HUES64 (cell line): ENCODE data around the gene NXN.
"Not testable (repeated sequence)": the region's sequence is repeated elsewhere in the genome, so short reads cannot be mapped to it uniquely, and the experiment has no call there.

Experiments used
- H3K27ac ChIP-seq: 2 replicates; pipeline ENCODE4 v1.7.0; 2013; ENCODE audit warnings: low read depth, low read length, inconsistent platforms
- H3K27me3 ChIP-seq: 2 replicates; pipeline ENCODE4 v1.6.1; 2013; ENCODE audit warnings: mild to moderate bottlenecking, low read length; ENCODE audit not compliant: insufficient read depth
- H3K36me3 ChIP-seq: 2 replicates; pipeline ENCODE4 v1.6.1; 2013; ENCODE audit warnings: mild to moderate bottlenecking, low read length; ENCODE audit not compliant: insufficient read depth
- H3K4me1 ChIP-seq: 2 replicates; pipeline ENCODE4 v1.6.1; 2013; ENCODE audit warnings: mild to moderate bottlenecking, low read length, moderate library complexity; ENCODE audit not compliant: insufficient read depth
- H3K4me3 ChIP-seq: 2 replicates; pipeline ENCODE4 v1.5.1; 2013; ENCODE audit warnings: mild to moderate bottlenecking, low read length, moderate library complexity
- H3K9ac ChIP-seq: 2 replicates; pipeline ENCODE4 v1.6.1; 2013; ENCODE audit warnings: mild to moderate bottlenecking, low read depth, low read length
- H3K9me3 ChIP-seq: 2 replicates; pipeline ENCODE4 v1.6.1; 2013; ENCODE audit warnings: low read depth, low read length; ENCODE audit not compliant: insufficient read depth
- WGBS: fragments of 150-250, 120-280 bp; methylation state at CpG from one replicate; pipeline ENCODE4 v1.1.7; 2013; ENCODE audit warnings: missing lambda C conversion rate; 5-methylcytosine and 5-hydroxymethylcytosine counted together

NXN gene

DNA sequence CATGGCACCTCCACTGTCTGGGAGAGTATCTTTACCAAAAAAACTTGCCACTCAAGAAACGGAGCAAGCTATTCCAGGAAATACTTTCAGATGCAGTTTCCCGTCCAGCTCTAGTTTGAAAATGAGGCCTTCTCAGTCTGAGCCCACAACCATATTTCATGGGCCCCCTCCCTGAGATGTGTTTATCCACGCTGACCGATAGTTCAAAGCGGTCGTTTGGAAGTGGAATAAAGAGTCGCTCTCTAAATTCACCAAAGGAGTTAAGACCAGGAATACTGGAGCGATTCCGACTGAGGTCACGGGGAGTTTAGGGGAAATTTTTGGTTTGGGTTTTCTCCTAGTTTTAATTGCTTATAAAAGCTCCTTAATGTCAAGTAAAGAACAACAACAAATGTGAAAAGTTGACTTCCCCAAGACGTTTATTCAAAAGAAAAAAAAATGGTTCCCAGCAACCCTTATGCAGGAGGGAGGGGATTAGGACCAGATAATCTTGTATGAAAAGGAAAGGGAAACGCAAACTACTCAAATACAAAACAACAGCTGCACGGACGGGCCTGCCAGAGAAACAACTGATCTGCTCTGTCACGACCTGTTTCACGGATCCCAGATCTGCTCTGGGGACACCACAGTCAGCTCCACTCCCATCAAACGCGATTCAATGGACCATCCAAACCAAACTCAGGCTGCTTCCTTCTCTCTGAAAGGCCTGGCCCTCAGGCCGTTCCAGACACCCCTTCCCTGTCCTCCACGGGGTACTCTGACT lies 120.3 kb downstream of the NXN start:
- H3K9ac ChIP-seq: no peak overlapping the region
- H3K27ac ChIP-seq: 0 out of 2 replicates have a peak overlapping the region, but pooled peaks have one; percentile 1
- no peaks in the 10 kb centered on the region for H3K9me3 ChIP-seq
- H3K4me1 ChIP-seq: peaks cover 9% of the 10 kb centered on the region
- 87% methylated on average over 19 of the region's 20 CpGs for WGBS
- H3K36me3 ChIP-seq: peaks cover 10% of the 10 kb centered on the region
- no peak overlapping the region for H3K4me3 ChIP-seq
- H3K27me3 ChIP-seq: no peaks in the 10 kb centered on the region

DNA sequence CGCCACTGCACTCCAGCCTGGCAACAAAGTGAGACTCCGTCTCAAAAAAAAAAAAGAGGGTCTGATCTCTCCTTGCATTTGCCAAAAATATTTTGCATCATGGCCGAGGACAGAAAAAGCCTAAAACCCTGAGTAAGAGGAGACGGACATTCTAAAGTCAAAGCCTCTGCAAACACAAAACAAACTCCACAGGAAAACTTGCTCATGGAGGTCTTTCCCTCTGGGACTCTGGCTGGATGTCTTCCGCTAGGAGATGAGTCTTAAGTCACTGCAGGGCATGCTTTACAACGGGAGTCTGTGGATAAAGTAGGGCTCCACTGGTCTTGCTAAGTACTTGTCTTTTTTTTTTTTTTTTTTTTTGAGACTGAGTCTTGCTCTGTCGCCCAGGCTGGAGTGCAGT lies 123.4 kb downstream of the NXN start:
- WGBS: 92% methylated on average over 7 of the region's 7 CpGs
- Histone ChIP-seq H3K9ac (no peak overlapping the region), H3K9me3 (no peaks in the 10 kb centered on the region), H3K27me3 (no peaks in the 10 kb centered on the region), H3K4me3 (no peak overlapping the region), H3K36me3 (no peaks in the 10 kb centered on the region), H3K4me1 (peaks cover 20% of the 10 kb centered on the region), H3K27ac (no peak overlapping the region)

DNA sequence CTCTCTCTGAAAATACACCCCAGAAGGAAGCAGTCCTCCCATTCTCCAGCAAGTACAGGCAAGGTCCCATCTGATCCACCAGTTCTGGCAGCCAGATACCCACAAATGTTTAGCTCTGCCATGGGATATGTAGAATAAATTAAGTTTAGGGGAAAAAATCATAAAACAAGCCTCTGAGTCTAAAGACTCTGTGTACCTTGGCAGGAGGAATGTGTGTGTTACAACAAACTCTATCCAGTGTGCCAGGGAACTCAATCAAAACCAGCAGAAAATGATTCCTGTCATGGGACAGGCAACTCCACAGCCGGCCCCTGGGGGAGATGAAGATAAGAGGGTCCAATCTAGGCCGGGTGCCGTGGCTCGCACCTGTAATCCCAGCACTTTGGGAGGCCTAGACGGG lies 124.0 kb downstream of the NXN start:
- no peak overlapping the region for H3K9ac ChIP-seq

DNA sequence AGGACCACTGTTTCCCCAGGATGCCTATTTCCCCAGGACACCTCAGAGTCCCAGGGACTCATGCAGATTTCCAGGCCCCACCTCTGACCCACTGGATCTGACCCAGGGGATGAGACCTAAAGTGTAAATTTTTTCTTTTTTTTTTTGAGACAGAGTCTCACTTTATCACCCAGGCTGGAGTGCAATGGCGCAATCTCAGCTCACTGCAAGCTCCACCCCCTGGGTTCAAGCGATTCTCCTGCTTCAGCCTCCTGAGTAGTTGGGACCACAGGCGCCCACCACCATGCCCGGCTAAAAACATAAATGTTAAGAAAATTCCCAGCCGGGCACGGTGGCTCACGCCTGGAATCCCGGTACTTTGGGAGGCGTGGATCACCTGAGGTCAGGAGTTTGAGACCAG lies 126.7 kb downstream of the NXN start:
- H3K4me3 ChIP-seq, H3K27me3 ChIP-seq, H3K36me3 ChIP-seq, H3K9me3 ChIP-seq, H3K9ac ChIP-seq, H3K27ac ChIP-seq: not testable (repeated sequence)
- 91% methylated on average over 9 of the region's 9 CpGs for WGBS
- peaks cover 26% of the 10 kb centered on the region for H3K4me1 ChIP-seq

More for the DNA sequence above, 124.0 kb downstream of the NXN start:
- Histone ChIP-seq H3K27ac (no peak overlapping the region), H3K27me3 (no peaks in the 10 kb centered on the region), H3K4me3 (no peak overlapping the region), H3K9me3 (no peaks in the 10 kb centered on the region), H3K36me3 (no peaks in the 10 kb centered on the region), H3K4me1 (peaks cover 20% of the 10 kb centered on the region)
- WGBS: 93% methylated on average over 5 of the region's 5 CpGs

DNA sequence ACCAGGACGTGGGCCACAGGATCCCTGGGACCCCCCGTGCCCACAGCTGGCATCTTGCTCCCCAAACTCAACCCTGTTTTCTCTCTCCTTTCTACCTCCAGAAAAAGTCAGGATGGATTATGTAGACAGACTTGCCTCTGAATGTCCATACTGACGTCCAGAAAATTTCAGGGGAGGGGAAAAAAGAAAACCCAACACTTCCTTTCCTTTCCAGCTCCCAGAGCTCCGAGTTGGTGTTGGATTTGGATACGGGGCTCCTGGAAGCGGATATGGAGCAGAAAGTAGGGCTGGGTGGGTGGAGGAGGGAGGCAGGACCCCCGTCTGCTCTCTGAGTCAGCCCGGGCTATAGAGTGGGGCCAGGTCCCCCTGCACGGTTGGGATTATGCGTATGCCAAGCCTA lies 127.2 kb downstream of the NXN start:
- H3K4me3 ChIP-seq: no peak overlapping the region
- no peaks in the 10 kb centered on the region for H3K9me3 ChIP-seq
- H3K4me1 ChIP-seq: peaks cover 29% of the 10 kb centered on the region
- no peak overlapping the region; the same call in 1 of the 2 replicates for H3K9ac ChIP-seq
- H3K36me3 ChIP-seq: no peaks in the 10 kb centered on the region
- 76% methylated on average over 9 of the region's 10 CpGs for whole genome bisulfite sequencing
- no peaks in the 10 kb centered on the region for H3K27me3 ChIP-seq
- H3K27ac ChIP-seq: no peak overlapping the region

DNA sequence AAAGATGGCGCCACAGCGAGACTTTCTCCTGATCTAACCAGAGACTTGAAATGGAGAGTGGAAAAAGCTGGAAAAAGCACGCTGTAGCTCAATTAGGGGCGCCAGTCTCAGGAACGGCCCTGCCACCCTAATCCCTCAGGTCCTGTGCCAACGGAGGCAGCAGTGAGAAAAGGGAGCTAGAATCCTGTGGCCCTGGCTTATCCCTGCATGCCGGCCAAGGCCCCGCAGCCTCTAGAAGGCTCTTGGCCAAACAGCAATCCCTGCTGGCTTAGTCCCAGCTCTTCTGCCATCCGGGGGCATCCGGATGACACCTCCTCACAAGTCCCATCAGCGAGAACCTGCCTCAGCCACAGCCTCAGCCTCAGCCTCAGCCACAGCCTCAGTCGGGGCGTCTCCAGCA lies 127.7 kb downstream of the NXN start:
- Histone ChIP-seq H3K4me3 (no peak overlapping the region), H3K9me3 (no peaks in the 10 kb centered on the region), H3K9ac (no peak overlapping the region), H3K27me3 (no peaks in the 10 kb centered on the region), H3K36me3 (no peaks in the 10 kb centered on the region), H3K27ac (no peak overlapping the region), H3K4me1 (peaks cover 29% of the 10 kb centered on the region)
- 92% methylated on average over 13 of the region's 13 CpGs for WGBS

DNA sequence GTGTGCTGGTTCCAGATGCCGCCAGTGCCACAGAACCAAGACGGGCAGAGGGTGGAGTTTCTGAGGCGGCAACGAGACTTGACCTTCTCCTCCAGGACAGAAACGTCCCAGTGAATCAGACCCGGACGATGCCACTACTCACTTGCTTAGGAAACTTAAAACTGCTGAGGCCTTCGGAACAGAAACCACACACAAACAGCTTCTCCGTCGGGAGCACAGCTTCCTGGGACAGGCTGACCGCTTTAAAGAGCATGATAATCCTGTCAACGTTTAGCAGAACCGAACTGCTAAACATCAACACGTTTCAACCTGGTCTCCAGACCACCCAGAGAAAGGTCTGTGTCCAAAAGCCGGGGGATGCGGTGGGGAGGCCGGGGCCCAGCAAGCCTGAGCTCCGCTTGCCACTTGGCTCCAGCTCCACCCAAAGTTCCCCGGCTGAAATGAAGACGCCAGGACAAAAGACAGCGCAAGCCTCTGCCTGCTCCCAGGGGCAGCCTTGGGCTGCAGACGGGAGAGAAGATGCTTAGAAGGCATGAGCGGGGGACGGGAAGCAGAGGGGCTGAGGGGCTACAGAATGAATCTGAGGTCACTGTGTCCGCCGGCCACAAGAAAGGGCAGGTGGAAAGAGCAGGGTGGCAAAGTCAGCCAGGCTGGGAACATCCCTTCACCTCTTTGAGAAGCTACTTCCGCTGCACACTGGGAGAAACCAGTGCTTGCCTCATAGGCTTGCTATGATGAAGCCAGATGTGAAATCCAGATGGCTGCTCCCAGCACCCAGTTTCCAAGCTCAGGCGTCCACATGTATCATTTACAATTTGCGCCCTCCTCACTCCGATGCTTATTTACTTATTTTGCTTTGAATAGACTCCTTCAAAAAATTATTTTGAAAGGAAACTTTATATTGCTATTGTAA lies 128.5 kb downstream of the NXN start:
- Histone ChIP-seq H3K4me1 (peaks cover 29% of the 10 kb centered on the region), H3K4me3 (no peak overlapping the region), H3K36me3 (no peaks in the 10 kb centered on the region), H3K27me3 (no peaks in the 10 kb centered on the region), H3K9ac (no peak overlapping the region), H3K9me3 (no peaks in the 10 kb centered on the region), H3K27ac (no peak overlapping the region)
- 87% methylated on average over 30 of the region's 30 CpGs for WGBS

DNA sequence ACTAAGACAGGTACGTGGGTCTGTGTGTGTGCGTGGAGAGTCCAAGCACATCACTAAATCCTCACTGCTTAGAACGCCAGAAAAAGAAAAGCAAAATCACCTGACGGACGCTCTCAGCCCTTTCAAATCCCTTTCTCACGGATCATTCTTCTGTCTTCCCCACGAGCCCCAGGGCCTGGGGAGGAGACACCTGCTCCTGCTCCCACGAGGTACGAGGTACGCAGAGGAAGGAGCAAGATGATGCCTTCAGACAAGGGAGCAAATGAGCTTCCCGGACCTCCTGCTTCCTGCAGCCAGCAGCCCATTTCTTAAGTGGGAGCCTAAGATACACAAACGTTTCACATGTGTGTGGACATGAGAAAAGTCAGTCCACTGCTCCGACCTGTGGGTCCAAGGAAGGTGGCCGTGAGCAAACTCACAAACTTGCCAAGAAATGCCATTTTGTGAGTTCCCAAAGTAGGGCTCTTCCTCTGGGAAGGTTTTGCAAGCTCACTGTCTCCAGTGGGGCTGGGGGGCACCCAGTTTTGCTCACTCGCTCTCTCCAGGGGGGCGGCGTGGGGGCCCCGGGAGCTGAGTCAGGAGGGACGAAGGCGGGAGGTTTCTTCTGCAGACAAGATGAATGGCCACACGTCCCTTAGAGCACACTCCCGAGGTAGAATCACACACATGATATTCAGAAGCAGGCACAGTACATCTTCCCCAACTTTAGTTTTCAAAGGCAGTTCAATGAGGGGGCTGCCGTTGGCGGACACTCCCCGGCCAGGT lies 129.3 kb downstream of the NXN start:
- no peaks in the 10 kb centered on the region for H3K36me3 ChIP-seq
- no peaks in the 10 kb centered on the region for H3K9me3 ChIP-seq
- H3K4me1 ChIP-seq: peaks cover 29% of the 10 kb centered on the region
- H3K27ac ChIP-seq: no peak overlapping the region
- H3K27me3 ChIP-seq: no peaks in the 10 kb centered on the region
- H3K9ac ChIP-seq: no peak overlapping the region
- H3K4me3 ChIP-seq: no peak overlapping the region
- WGBS: 90% methylated on average over 25 of the region's 25 CpGs

DNA sequence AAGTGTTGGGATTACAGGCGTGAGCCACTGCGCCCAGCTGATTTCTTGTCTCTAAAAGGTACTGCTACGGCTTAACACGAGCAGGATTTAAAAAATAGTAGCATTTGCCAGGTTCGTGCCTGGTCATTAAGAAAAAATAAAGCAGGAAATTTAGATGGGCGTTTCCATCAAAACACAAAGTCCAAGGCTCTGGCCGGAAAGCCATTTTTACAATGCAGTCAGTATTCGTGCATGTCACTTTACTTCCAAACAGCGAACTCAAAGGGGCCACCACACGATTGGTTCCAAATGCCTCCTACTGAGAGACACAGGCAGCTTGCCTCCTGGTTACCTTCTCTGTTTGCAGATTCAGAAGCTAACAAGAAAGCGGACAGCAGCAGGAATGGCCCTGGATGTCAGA lies 131.2 kb downstream of the NXN start:
- Histone ChIP-seq H3K27me3 (no peaks in the 10 kb centered on the region), H3K9ac (no peak overlapping the region), H3K9me3 (no peaks in the 10 kb centered on the region), H3K4me1 (peaks cover 29% of the 10 kb centered on the region), H3K36me3 (no peaks in the 10 kb centered on the region), H3K27ac (0 out of 2 replicates have a peak overlapping the region, but pooled peaks have one; percentile 41), H3K4me3 (no peak overlapping the region)
- WGBS: 87% methylated on average over 11 of the region's 11 CpGs

DNA sequence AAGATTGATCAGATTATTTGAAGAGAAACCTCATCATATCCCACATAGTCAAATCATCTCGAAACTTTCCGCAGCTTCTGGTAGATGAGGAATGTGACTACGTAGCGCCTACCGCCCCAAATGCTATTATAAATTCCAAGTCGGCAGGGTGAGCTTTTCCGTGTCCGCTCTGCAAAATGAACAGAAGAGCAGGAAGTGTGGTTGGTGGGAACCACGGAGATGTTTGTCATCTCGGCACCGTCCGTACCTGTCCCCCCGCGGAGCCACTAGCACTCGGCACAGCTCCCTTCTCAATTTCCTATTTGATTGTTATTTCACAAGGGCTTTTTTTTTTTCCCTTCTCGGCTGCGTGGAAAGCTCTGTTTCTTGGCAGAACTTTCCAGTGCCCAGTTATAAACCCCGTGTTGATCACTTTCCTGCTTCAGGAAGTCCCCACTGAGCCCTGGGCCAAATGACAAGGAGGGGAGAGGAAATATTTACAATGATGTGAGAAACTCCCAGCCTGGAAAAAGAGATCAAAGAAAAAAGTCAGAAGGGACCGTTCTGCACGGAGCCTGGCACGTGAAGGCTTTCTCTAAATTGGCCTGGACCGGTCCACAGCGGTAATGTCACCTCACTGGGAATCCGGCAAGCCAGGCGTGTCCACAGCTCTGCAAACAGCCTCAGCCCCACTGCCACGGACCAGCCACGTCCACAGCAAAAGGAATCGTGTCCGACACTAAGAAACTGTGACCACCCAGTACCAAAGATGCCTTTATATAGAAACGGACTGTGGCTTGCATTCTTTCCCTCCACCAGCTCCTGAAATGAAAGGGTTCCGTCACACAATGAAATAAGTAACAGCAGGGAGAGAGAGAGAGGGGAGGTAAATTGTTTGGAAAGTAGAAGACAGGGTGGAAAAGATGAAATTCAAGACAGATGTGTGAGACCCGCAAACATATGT lies 132.4 kb downstream of the NXN start:
- WGBS: 90% methylated on average over 32 of the region's 32 CpGs
- H3K9ac ChIP-seq: no peak overlapping the region
- H3K4me1 ChIP-seq: peaks cover 22% of the 10 kb centered on the region
- H3K27ac ChIP-seq: no peak overlapping the region
- H3K9me3 ChIP-seq: no peaks in the 10 kb centered on the region
- no peak overlapping the region for H3K4me3 ChIP-seq
- no peaks in the 10 kb centered on the region for H3K27me3 ChIP-seq
- H3K36me3 ChIP-seq: no peaks in the 10 kb centered on the region
